Activated naive CD8-positive, alpha-beta T cell treated with anti-CD3 and anti-CD28 coated beads, Interleukin-2, amount 50 U/mL, for 24 hours (primary cell): ENCODE results near the gene KRTAP5-7.

Experiments used
- ATAC-seq: fragments of 150-1000 bp; cut with Tn5 transposase; one replicate; pipeline ENCODE4 v1.10.0; 2021
- DNase-seq: peaks from one replicate; pipeline ENCODE4 v3.0.0; 2021
- H3K27ac Mint-ChIP-seq: one replicate; pipeline ENCODE4 v1.8.0; 2021; ENCODE audit warnings: mild to moderate bottlenecking, mixed read lengths
- H3K27me3 Mint-ChIP-seq: one replicate; pipeline ENCODE4 v1.8.0; 2021; ENCODE audit warnings: mixed read lengths
- H3K36me3 Mint-ChIP-seq: one replicate; pipeline ENCODE4 v1.8.0; 2021; ENCODE audit warnings: low read depth, mixed read lengths
- H3K4me1 Mint-ChIP-seq: one replicate; pipeline ENCODE4 v1.8.0; 2021; ENCODE audit warnings: mixed read lengths
- H3K4me3 Mint-ChIP-seq: one replicate; pipeline ENCODE4 v1.8.0; 2021; ENCODE audit warnings: mild to moderate bottlenecking, moderate library complexity, mixed read lengths
- H3K9me3 Mint-ChIP-seq: one replicate; pipeline ENCODE4 v1.8.0; 2021; ENCODE audit warnings: mixed read lengths

The KRTAP5-7 gene

GRCh38 chr11:71489311-71490043 lies 37.6 kb upstream of the KRTAP5-7 start:
- H3K27me3 Mint-ChIP-seq, result no peaks in the 10 kb centered on the region
- DNase-seq (peak; percentile 71), ATAC-seq (peak; percentile 94)
- no peaks in the 10 kb centered on the region for H3K9me3 Mint-ChIP-seq
- peak overlapping the region; percentile 84 for H3K27ac Mint-ChIP-seq
- peaks cover 22% of the 10 kb centered on the region for H3K4me1 Mint-ChIP-seq
- H3K4me3 Mint-ChIP-seq, result no peak overlapping the region
- H3K36me3 Mint-ChIP-seq, result peaks cover 59% of the 10 kb centered on the region

- H3K9me3 Mint-ChIP-seq, result no peaks in the 10 kb centered on the region
- H3K4me1 Mint-ChIP-seq, result peaks cover 22% of the 10 kb centered on the region
- H3K4me3 Mint-ChIP-seq, result no peak overlapping the region
- H3K27ac Mint-ChIP-seq, result no peak overlapping the region
- DNase-seq (no peak), ATAC-seq (no peak)
- H3K27me3 Mint-ChIP-seq, result no peaks in the 10 kb centered on the region
- peaks cover 63% of the 10 kb centered on the region for H3K36me3 Mint-ChIP-seq
These were observed 36.9 kb upstream of the KRTAP5-7 start for GRCh38 chr11:71490044-71490730.

- Mint-ChIP-seq H3K27ac (no peak overlapping the region), H3K27me3 (no peaks in the 10 kb centered on the region), H3K4me3 (no peak overlapping the region), H3K9me3 (no peaks in the 10 kb centered on the region), H3K36me3 (peaks cover 62% of the 10 kb centered on the region), H3K4me1 (peaks cover 22% of the 10 kb centered on the region)
- ATAC-seq, result no peak
- DNase-seq, result no peak
These were observed 36.2 kb upstream of the KRTAP5-7 start for GRCh38 chr11:71490731-71491390.

- no peak overlapping the region for H3K4me3 Mint-ChIP-seq
- peaks cover 22% of the 10 kb centered on the region for H3K4me1 Mint-ChIP-seq
- ATAC-seq (no peak), DNase-seq (no peak)
- H3K36me3 Mint-ChIP-seq, result peaks cover 57% of the 10 kb centered on the region
- no peaks in the 10 kb centered on the region for H3K9me3 Mint-ChIP-seq
- no peak overlapping the region for H3K27ac Mint-ChIP-seq
- no peaks in the 10 kb centered on the region for H3K27me3 Mint-ChIP-seq
These were observed 35.5 kb upstream of the KRTAP5-7 start for GRCh38 chr11:71491531-71491930.

- no peak for ATAC-seq
- no peaks in the 10 kb centered on the region for H3K27me3 Mint-ChIP-seq
- H3K4me1 Mint-ChIP-seq, result peaks cover 22% of the 10 kb centered on the region
- no peak overlapping the region for H3K4me3 Mint-ChIP-seq
- H3K27ac Mint-ChIP-seq, result no peak overlapping the region
- DNase-seq, result no peak
- H3K36me3 Mint-ChIP-seq, result peaks cover 60% of the 10 kb centered on the region
- no peaks in the 10 kb centered on the region for H3K9me3 Mint-ChIP-seq
These were observed 35.1 kb upstream of the KRTAP5-7 start for GRCh38 chr11:71491940-71492339.

- H3K27ac Mint-ChIP-seq, result no peak overlapping the region
- peaks cover 2% of the 10 kb centered on the region for H3K4me1 Mint-ChIP-seq
- H3K9me3 Mint-ChIP-seq, result no peaks in the 10 kb centered on the region
- no peak for ATAC-seq
- no peak overlapping the region for H3K4me3 Mint-ChIP-seq
- no peaks in the 10 kb centered on the region for H3K27me3 Mint-ChIP-seq
- peaks cover 69% of the 10 kb centered on the region for H3K36me3 Mint-ChIP-seq
- no peak for DNase-seq
These were observed 31.5 kb upstream of the KRTAP5-7 start for GRCh38 chr11:71495286-71496230.

GRCh38 chr11:71496421-71496820 lies 30.6 kb upstream of the KRTAP5-7 start:
- DNase-seq, result no peak
- no peak for ATAC-seq
- Mint-ChIP-seq H3K27me3 (no peaks in the 10 kb centered on the region), H3K4me1 (peaks cover 2% of the 10 kb centered on the region), H3K4me3 (no peak overlapping the region), H3K9me3 (no peaks in the 10 kb centered on the region), H3K27ac (no peak overlapping the region), H3K36me3 (peaks cover 69% of the 10 kb centered on the region)

GRCh38 chr11:71498091-71498490 lies 29.0 kb upstream of the KRTAP5-7 start:
- no peak for ATAC-seq
- Mint-ChIP-seq H3K4me3 (no peak overlapping the region), H3K27ac (no peak overlapping the region), H3K36me3 (peaks cover 62% of the 10 kb centered on the region), H3K4me1 (peaks cover 2% of the 10 kb centered on the region), H3K27me3 (no peaks in the 10 kb centered on the region), H3K9me3 (no peaks in the 10 kb centered on the region)
- no peak for DNase-seq

GRCh38 chr11:71499125-71499524 lies 27.9 kb upstream of the KRTAP5-7 start:
- no peak for ATAC-seq
- Mint-ChIP-seq H3K27ac (no peak overlapping the region), H3K4me3 (no peak overlapping the region), H3K36me3 (peaks cover 66% of the 10 kb centered on the region), H3K27me3 (no peaks in the 10 kb centered on the region), H3K4me1 (peaks cover 2% of the 10 kb centered on the region), H3K9me3 (no peaks in the 10 kb centered on the region)
- DNase-seq, result no peak

GRCh38 chr11:71499546-71499945 lies 27.5 kb upstream of the KRTAP5-7 start:
- Mint-ChIP-seq H3K9me3 (no peaks in the 10 kb centered on the region), H3K4me1 (peaks cover 2% of the 10 kb centered on the region), H3K27ac (no peak overlapping the region), H3K36me3 (peaks cover 63% of the 10 kb centered on the region), H3K27me3 (no peaks in the 10 kb centered on the region), H3K4me3 (no peak overlapping the region)
- no peak for DNase-seq
- ATAC-seq, result no peak

GRCh38 chr11:71500601-71501021 lies 26.5 kb upstream of the KRTAP5-7 start:
- Mint-ChIP-seq H3K36me3 (peaks cover 62% of the 10 kb centered on the region), H3K27me3 (no peaks in the 10 kb centered on the region), H3K4me3 (no peak overlapping the region), H3K9me3 (no peaks in the 10 kb centered on the region), H3K4me1 (peaks cover 2% of the 10 kb centered on the region), H3K27ac (no peak overlapping the region)
- DNase-seq (no peak), ATAC-seq (no peak)

- H3K9me3 Mint-ChIP-seq, result peaks cover 3% of the 10 kb centered on the region
These were observed 25.7 kb upstream of the KRTAP5-7 start for GRCh38 chr11:71501071-71501985.

GRCh38 chr11:71502026-71502425 lies 25.0 kb upstream of the KRTAP5-7 start:
- H3K27me3 Mint-ChIP-seq, result no peaks in the 10 kb centered on the region
- peaks cover 10% of the 10 kb centered on the region for H3K9me3 Mint-ChIP-seq
- H3K27ac Mint-ChIP-seq, result no peak overlapping the region
- no peak overlapping the region for H3K4me3 Mint-ChIP-seq
- peaks cover 68% of the 10 kb centered on the region for H3K36me3 Mint-ChIP-seq
- ATAC-seq (no peak), DNase-seq (no peak)
- H3K4me1 Mint-ChIP-seq, result peaks cover 2% of the 10 kb centered on the region

More at GRCh38 chr11:71501071-71501985, 25.7 kb upstream of the KRTAP5-7 start:
- H3K27me3 Mint-ChIP-seq, result no peaks in the 10 kb centered on the region
- H3K4me3 Mint-ChIP-seq, result no peak overlapping the region
- H3K4me1 Mint-ChIP-seq, result peaks cover 2% of the 10 kb centered on the region
- peaks cover 67% of the 10 kb centered on the region for H3K36me3 Mint-ChIP-seq
- H3K27ac Mint-ChIP-seq, result no peak overlapping the region
- ATAC-seq (no peak), DNase-seq (no peak)
